Activated CD8-positive, alpha-beta T cell treated with anti-CD3 and anti-CD28 coated beads for 36 hours (primary cell): ENCODE measurements around the gene ULK3. TPM values are rescaled to one million over a fixed set of nuclear protein-coding genes. Genes with fewer than 3 reads are reported as not detected.

Experiments used
- ATAC-seq: fragments of 200-7000 bp; cut with Tn5 transposase; one replicate; pipeline ENCODE4 v1.10.0; 2021; ENCODE audit warnings: mild to moderate bottlenecking, moderate library complexity
- CTCF ChIA-PET: fragments of 350-600 bp; sonication (Branson Sonifier 250); formaldehyde crosslinking; loops from one replicate; lab custom pipeline; 2021; ENCODE audit warnings: antibody characterized with exemption; lab: Charles Lee
- POLR2A ChIA-PET: fragments of 350-600 bp; sonication (Branson Sonifier 250); formaldehyde crosslinking; loops from one replicate; lab custom pipeline; 2021; ENCODE audit warnings: antibody characterized with exemption; lab: Charles Lee
- DNase-seq: peaks from one replicate; pipeline ENCODE4 v3.0.0-alpha.2; 2020
- H3K27ac Mint-ChIP-seq: one replicate; pipeline ENCODE4 v1.8.0; 2021; ENCODE audit warnings: mild to moderate bottlenecking, mixed read lengths
- H3K27me3 Mint-ChIP-seq: one replicate; pipeline ENCODE4 v1.8.0; 2021; ENCODE audit warnings: mixed read lengths
- H3K36me3 Mint-ChIP-seq: one replicate; pipeline ENCODE4 v1.8.0; 2021; ENCODE audit warnings: low read depth, mixed read lengths
- H3K4me1 Mint-ChIP-seq: one replicate; pipeline ENCODE4 v1.8.0; 2021; ENCODE audit warnings: low read depth, mixed read lengths
- H3K4me3 Mint-ChIP-seq: one replicate; pipeline ENCODE4 v1.8.0; 2021; ENCODE audit warnings: mild to moderate bottlenecking, moderate library complexity, mixed read lengths
- H3K9me3 Mint-ChIP-seq: one replicate; pipeline ENCODE4 v1.8.0; 2021; ENCODE audit warnings: mixed read lengths
- intact Hi-C: fragments of 100-400 bp; cut with micrococcal nuclease; formaldehyde crosslinking; loops from one replicate; pipeline ENCODE4 v1.10.0; 2022
- total RNA-seq, 2 experiments: library from RNA; stranded (reverse); gene quantifications; one replicate each; pipeline ENCODE4 v1.2.3, GENCODE V29; 2021
- TF ChIP-seq, protein P1 (sequence below): fragments of 200-600 bp; IDR thresholded peaks from one replicate; pipeline ENCODE4 v1.8.0; 2022; ENCODE audit warnings: antibody characterized with exemption, mild to moderate bottlenecking

The ULK3 gene
- total RNA-seq, 2 experiments from 2014 or later, result 45.9 to 49.3 TPM

GRCh38 chr15:74873036-74873755 is 30.2 kb upstream of the ULK3 start, which contains the start of gene SCAMP2:
SCAMP2 (minus strand) TSS chr15:74873365; CDS start chr15:74873255, 110 bp downstream.
- DNase-seq, result peak; percentile 96
- POLR2A ChIA-PET, result interaction anchor here (0.7 to 1.5 kb wide), 6 partner anchors 15 to 488 kb away, joined by 3 to 4 read pairs (median 3); partner anchors contain the start of gene MPI
- H3K27ac Mint-ChIP-seq, result peak within 1 kb of the TSS; percentile 92
- TF ChIP-seq, protein P1, sequence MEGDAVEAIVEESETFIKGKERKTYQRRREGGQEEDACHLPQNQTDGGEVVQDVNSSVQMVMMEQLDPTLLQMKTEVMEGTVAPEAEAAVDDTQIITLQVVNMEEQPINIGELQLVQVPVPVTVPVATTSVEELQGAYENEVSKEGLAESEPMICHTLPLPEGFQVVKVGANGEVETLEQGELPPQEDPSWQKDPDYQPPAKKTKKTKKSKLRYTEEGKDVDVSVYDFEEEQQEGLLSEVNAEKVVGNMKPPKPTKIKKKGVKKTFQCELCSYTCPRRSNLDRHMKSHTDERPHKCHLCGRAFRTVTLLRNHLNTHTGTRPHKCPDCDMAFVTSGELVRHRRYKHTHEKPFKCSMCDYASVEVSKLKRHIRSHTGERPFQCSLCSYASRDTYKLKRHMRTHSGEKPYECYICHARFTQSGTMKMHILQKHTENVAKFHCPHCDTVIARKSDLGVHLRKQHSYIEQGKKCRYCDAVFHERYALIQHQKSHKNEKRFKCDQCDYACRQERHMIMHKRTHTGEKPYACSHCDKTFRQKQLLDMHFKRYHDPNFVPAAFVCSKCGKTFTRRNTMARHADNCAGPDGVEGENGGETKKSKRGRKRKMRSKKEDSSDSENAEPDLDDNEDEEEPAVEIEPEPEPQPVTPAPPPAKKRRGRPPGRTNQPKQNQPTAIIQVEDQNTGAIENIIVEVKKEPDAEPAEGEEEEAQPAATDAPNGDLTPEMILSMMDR, result no peak
- H3K27me3 Mint-ChIP-seq, result no peaks in the 10 kb centered on the region
- H3K9me3 Mint-ChIP-seq, result no peaks in the 10 kb centered on the region
- ATAC-seq, result peak; percentile 93
- CTCF ChIA-PET, result interaction anchor here (1.1 to 1.8 kb wide), 3 partner anchors 28 to 37 kb away, joined by 3 to 10 read pairs (median 6); partner anchors contain the start of gene FAM219B
- peak within 1 kb of the TSS; percentile 95 for H3K4me3 Mint-ChIP-seq
- H3K4me1 Mint-ChIP-seq, result peaks cover 36% of the 10 kb centered on the region
- H3K36me3 Mint-ChIP-seq, result peaks cover 14% of the 10 kb centered on the region
- intact Hi-C loops, result no loop called here

- Mint-ChIP-seq H3K4me1 (peaks cover 41% of the 10 kb centered on the region), H3K36me3 (peaks cover 20% of the 10 kb centered on the region), H3K4me3 (peak overlapping the region; percentile 95), H3K27me3 (no peaks in the 10 kb centered on the region), H3K27ac (peak overlapping the region; percentile 92), H3K9me3 (no peaks in the 10 kb centered on the region)
- intact Hi-C loops, result no loop called here
- DNase-seq, result no peak
- ATAC-seq, result no peak
- ChIA-PET CTCF (interaction anchor here (1.4 kb wide), 1 partner anchor 36 kb away, joined by 3 read pairs; no protein-coding TSS in a partner anchor), POLR2A (interaction anchor here (0.7 to 1.3 kb wide), 2 partner anchors 16 to 28 kb away, joined by 3 read pairs; no protein-coding TSS in a partner anchor)
- TF ChIP-seq, protein P1, result no peak
Measured at GRCh38 chr15:74872702-74873035, 29.7 kb upstream of the ULK3 start.

- peak overlapping the region; percentile 89 for H3K27ac Mint-ChIP-seq
- peak overlapping the region; percentile 95 for H3K4me3 Mint-ChIP-seq
- TF ChIP-seq, protein P1, result no peak
- DNase-seq, result no peak
- no peaks in the 10 kb centered on the region for H3K27me3 Mint-ChIP-seq
- no peaks in the 10 kb centered on the region for H3K9me3 Mint-ChIP-seq
- intact Hi-C loops, result no loop called here
- H3K36me3 Mint-ChIP-seq, result peaks cover 30% of the 10 kb centered on the region
- no peak for ATAC-seq
- POLR2A ChIA-PET, result interaction anchor here (0.8 to 2.9 kb wide), 14 partner anchors 11 to 86 kb away, joined by 3 to 18 read pairs (median 4); partner anchors contain the start of genes COX5A, CPLX3, FAM219B and ULK3
- CTCF ChIA-PET, result interaction anchor here (0.7 to 4.9 kb wide), 17 partner anchors 12 to 239 kb away, joined by 3 to 37 read pairs (median 3); partner anchors contain the start of genes FAM219B and ULK3
- peaks cover 59% of the 10 kb centered on the region for H3K4me1 Mint-ChIP-seq
Measured at GRCh38 chr15:74870436-74871215, 27.7 kb upstream of the ULK3 start.

- TF ChIP-seq, protein P1, result no peak
- Mint-ChIP-seq H3K4me3 (peak overlapping the region; percentile 95), H3K36me3 (peaks cover 33% of the 10 kb centered on the region), H3K4me1 (peaks cover 63% of the 10 kb centered on the region), H3K27me3 (no peaks in the 10 kb centered on the region), H3K27ac (peak overlapping the region; percentile 89), H3K9me3 (no peaks in the 10 kb centered on the region)
- ChIA-PET POLR2A (interaction anchor here (0.7 to 2.9 kb wide), 21 partner anchors 8 to 253 kb away, joined by 3 to 18 read pairs (median 4); partner anchors contain the start of genes COX5A, CPLX3, FAM219B and MPI), CTCF (interaction anchor here (0.7 to 4.9 kb wide), 16 partner anchors 12 to 238 kb away, joined by 3 to 37 read pairs (median 4); partner anchors contain the start of gene FAM219B)
- intact Hi-C loops, result no loop called here
- DNase-seq (peak; percentile 62), ATAC-seq (peak; percentile 35)
Measured at GRCh38 chr15:74869726-74870407, 26.9 kb upstream of the ULK3 start.
